Measurements from ENCODE around the gene NUDT2. TPM values are rescaled to one million over a fixed set of nuclear protein-coding genes. Genes with fewer than 3 reads are reported as not detected.
"Not testable (repeated sequence)": the region's sequence is repeated elsewhere in the genome, so short reads cannot be mapped to it uniquely, and the experiment has no call there.

The NUDT2 gene
- total RNA-seq = 10 to 100 TPM; 13.6 to 17.1 TPM
- polyA plus RNA-seq = 10 to 100 TPM; 27.4 to 38.3 TPM
- long read RNA-seq, donor 1, transcript NUDT2-201 (4 exons, 960 nt) = major isoform, 5 of 11 reads
- long read RNA-seq, donor 1, partial matches to known transcripts = 3 of 11 reads
- long read RNA-seq, donor 1, other reads (novel, unspliced or antisense) = 3 of 11 reads
- long read RNA-seq, donor 2, partial matches to known transcripts = 3 of 5 reads
- long read RNA-seq, donor 2, other reads (novel, unspliced or antisense) = 0 of 5 reads

DNA sequence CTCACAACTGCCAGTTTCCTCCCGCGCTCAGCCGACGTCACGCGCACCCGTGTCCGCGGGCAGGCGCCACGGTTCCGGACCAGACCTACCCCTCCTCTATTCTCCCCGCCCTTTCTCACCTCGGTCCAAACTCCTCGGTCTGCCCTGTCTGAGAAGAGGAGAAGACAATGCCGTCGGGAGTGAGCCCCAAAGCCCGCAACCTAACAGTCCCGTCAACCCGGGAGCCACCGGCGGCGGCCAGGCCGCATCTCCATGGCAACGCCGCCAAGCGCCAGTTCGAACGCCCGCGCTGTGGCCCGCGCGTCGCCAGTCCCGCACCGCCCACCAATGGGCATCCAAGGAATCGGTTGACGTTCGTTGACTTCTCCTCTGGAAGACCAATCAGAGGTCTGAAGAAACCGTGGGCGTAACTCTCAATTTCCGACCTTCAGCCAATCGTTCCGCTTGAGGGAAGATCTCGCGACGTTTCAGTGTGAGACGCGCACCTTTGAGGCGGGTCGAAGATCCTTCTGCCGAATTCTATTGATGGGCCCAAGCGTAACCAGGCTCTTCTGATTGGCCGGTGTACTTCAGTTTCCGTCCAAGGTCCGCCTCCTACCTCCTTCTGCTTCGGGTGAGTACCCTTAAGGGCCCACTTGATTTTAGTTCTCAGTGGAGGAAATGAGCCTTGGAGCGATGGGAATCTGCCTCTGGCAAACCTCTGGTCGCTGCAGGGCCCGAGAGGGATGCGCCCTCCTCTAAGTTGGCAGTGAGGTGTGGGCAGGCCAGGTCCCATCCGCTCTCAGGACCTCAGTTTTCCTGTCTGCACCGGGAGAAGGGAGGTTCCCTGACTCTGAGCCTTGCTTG, at the start of gene NUDT2, which contains the start of gene KIF24:
NUDT2 (plus strand) TSS at position 583 of the 846 bp plus-strand sequence. CDS start 9,471 bp downstream, outside the sequence.
KIF24 (minus strand) TSS at position 282 of the 846 bp plus-strand sequence. CDS start 17,922 bp downstream, outside the sequence.
- peak; percentile 98 for DNase-seq
- intact Hi-C loops (cut with DNase I) = loop anchor here in 1 of 2 donors (1.0 to 10.0 kb wide), 2 partner anchors 48 to 204 kb away; partner anchors contain the start of gene DCAF12
- Histone ChIP-seq H3K9me3 (ENCODE audit: control insufficient read depth, low read length) (no peaks in the 10 kb centered on the region), H3K27me3 (ENCODE audit: control insufficient read depth in 1 of 2, insufficient read depth in 2 of 2, low read length in 1 of 2) (no peaks in the 10 kb centered on the region), H3K36me3 (ENCODE audit: control insufficient read depth in 1 of 2, insufficient read depth in 2 of 2, low read length in 1 of 2) (no peaks in the 10 kb centered on the region), H3K27ac (ENCODE audit: low read depth in 1 of 2, low read length in 2 of 2) (peak within 1 kb of the TSS in 1 of 2 donors; percentile 93), H3K4me3 (ENCODE audit: low read length in 2 of 2) (peak within 1 kb of the TSS; percentile 76 to 84), H3K4me1 (ENCODE audit: control insufficient read depth in 1 of 2, insufficient read depth in 2 of 2, low read length in 2 of 2) (no peaks in the 10 kb centered on the region)
- peak; percentile 98 for ATAC-seq (ENCODE audit: low FRiP score)
- WGBS, 2 donors = 0% methylated on average over 57 to 64 of the region's 64 CpGs

DNA sequence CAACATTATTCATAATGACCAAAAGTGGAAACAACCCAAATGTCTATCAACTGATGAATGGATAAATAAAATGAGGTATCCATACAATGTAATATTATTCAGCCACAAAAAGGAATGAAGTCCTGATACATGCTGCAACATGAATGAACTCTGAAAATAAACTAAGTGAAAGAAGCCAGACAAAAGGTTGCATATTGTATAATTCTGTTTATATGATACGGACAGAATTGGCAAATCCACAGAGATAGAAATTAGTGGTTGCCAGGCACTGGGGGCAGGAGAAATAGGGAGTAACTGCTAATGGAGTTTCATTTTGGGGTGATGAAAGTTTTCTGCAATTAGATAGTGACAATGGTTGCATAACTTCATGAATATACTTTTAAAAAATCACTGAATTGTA, 47.3 kb upstream of the NUDT2 start:
- Histone ChIP-seq H3K4me3 (ENCODE audit: low read length in 2 of 2) (no peak overlapping the region), H3K27me3 (ENCODE audit: control insufficient read depth in 1 of 2, insufficient read depth in 2 of 2, low read length in 1 of 2) (no peaks in the 10 kb centered on the region), H3K36me3 (ENCODE audit: control insufficient read depth in 1 of 2, insufficient read depth in 2 of 2, low read length in 1 of 2) (no peaks in the 10 kb centered on the region), H3K4me1 (ENCODE audit: control insufficient read depth in 1 of 2, insufficient read depth in 2 of 2, low read length in 2 of 2) (no peaks in the 10 kb centered on the region), H3K9me3 (ENCODE audit: control insufficient read depth, low read length) (no peaks in the 10 kb centered on the region), H3K27ac (ENCODE audit: low read depth in 1 of 2, low read length in 2 of 2) (no peak overlapping the region)
- ATAC-seq (ENCODE audit: low FRiP score) = no peak
- 94 to 95% methylated on average over 1 of the region's 1 CpG for WGBS, 2 donors
- DNase-seq = no peak
- intact Hi-C loops (cut with DNase I) = no loop called here

DNA sequence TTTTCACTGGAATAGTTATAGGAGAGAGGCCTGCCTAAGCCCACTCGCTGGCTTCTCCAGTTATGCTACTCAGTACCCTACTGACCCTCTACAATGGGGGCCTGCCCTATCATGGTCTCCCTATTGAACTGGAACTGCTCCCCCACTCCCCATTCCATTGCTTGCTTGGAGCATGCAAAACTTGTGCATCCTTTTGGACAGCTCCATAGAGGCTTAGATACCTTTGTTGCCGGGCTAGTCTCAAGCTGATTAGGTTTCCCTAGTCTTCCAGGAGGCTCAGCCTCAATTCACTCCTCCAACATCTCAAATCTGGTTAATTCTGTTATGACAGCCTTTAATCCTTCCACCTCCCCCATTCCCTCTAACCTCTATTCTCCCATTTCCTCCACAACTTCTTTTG, 40.2 kb upstream of the NUDT2 start:
- Histone ChIP-seq H3K4me1 (ENCODE audit: control insufficient read depth in 1 of 2, insufficient read depth in 2 of 2, low read length in 2 of 2) (no peaks in the 10 kb centered on the region), H3K27ac (ENCODE audit: low read depth in 1 of 2, low read length in 2 of 2) (no peak overlapping the region), H3K9me3 (ENCODE audit: control insufficient read depth, low read length) (no peaks in the 10 kb centered on the region), H3K36me3 (ENCODE audit: control insufficient read depth in 1 of 2, insufficient read depth in 2 of 2, low read length in 1 of 2) (no peaks in the 10 kb centered on the region), H3K4me3 (ENCODE audit: low read length in 2 of 2) (no peak overlapping the region), H3K27me3 (ENCODE audit: control insufficient read depth in 1 of 2, insufficient read depth in 2 of 2, low read length in 1 of 2) (no peaks in the 10 kb centered on the region)
- intact Hi-C loops (cut with DNase I) = no loop called here
- DNase-seq (no peak), ATAC-seq (ENCODE audit: low FRiP score) (no peak)
- 91 to 92% methylated on average over 2 of the region's 2 CpGs for WGBS, 2 donors

DNA sequence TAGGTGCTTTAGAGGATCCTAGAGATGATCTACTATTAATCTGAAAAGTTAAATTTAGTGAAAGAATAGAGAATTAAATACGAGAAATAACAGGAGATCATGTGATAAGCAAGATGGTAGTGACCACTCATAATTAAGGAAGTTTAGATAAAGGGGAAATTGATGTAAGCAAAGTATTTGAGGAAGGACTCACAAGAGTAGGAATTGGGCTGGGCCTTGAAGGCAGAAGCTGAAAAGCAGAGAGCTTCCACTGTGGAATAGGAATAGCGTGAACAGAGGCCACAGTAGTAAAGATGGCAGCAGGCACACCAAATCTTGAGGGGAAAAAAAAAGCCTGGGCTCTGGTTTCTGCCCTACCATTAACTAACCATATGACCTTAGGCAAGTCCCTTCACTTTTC, 38.3 kb upstream of the NUDT2 start:
- Histone ChIP-seq H3K4me1 (ENCODE audit: control insufficient read depth in 1 of 2, insufficient read depth in 2 of 2, low read length in 2 of 2) (no peaks in the 10 kb centered on the region), H3K36me3 (ENCODE audit: control insufficient read depth in 1 of 2, insufficient read depth in 2 of 2, low read length in 1 of 2) (no peaks in the 10 kb centered on the region), H3K9me3 (ENCODE audit: control insufficient read depth, low read length) (no peaks in the 10 kb centered on the region), H3K27me3 (ENCODE audit: control insufficient read depth in 1 of 2, insufficient read depth in 2 of 2, low read length in 1 of 2) (no peaks in the 10 kb centered on the region), H3K4me3 (ENCODE audit: low read length in 2 of 2) (no peak overlapping the region), H3K27ac (ENCODE audit: low read depth in 1 of 2, low read length in 2 of 2) (no peak overlapping the region)
- WGBS, 2 donors = 91 to 95% methylated on average over 2 of the region's 2 CpGs
- intact Hi-C loops (cut with DNase I) = no loop called here
- DNase-seq (no peak), ATAC-seq (ENCODE audit: low FRiP score) (no peak)

DNA sequence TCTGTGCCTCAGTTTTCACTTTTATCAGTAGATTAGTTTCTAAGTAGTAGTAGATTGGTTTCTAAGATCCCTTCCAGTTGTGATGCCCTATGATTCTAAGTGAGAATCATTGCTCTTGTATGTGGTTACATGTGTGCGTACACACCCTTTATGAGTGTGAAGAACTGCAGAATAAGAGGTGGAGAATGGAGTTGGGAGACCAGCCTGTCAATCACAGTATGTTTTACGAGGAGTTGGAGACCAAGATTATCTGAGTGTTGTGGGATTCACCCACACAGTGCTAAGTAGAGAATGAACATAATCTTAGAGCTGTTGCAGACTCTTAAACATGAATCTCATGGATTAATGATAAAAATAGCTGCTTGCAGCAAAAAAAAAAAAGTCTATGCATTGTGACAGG, 37.9 kb upstream of the NUDT2 start:
- intact Hi-C loops (cut with DNase I) = no loop called here
- Histone ChIP-seq H3K4me3 (ENCODE audit: low read length in 2 of 2) (no peak overlapping the region), H3K4me1 (ENCODE audit: control insufficient read depth in 1 of 2, insufficient read depth in 2 of 2, low read length in 2 of 2) (no peaks in the 10 kb centered on the region), H3K9me3 (ENCODE audit: control insufficient read depth, low read length) (no peaks in the 10 kb centered on the region), H3K27ac (ENCODE audit: low read depth in 1 of 2, low read length in 2 of 2) (no peak overlapping the region), H3K36me3 (ENCODE audit: control insufficient read depth in 1 of 2, insufficient read depth in 2 of 2, low read length in 1 of 2) (no peaks in the 10 kb centered on the region), H3K27me3 (ENCODE audit: control insufficient read depth in 1 of 2, insufficient read depth in 2 of 2, low read length in 1 of 2) (no peaks in the 10 kb centered on the region)
- DNase-seq = no peak
- ATAC-seq (ENCODE audit: low FRiP score) = no peak
- 87 to 89% methylated on average over 2 of the region's 2 CpGs for WGBS, 2 donors

DNA sequence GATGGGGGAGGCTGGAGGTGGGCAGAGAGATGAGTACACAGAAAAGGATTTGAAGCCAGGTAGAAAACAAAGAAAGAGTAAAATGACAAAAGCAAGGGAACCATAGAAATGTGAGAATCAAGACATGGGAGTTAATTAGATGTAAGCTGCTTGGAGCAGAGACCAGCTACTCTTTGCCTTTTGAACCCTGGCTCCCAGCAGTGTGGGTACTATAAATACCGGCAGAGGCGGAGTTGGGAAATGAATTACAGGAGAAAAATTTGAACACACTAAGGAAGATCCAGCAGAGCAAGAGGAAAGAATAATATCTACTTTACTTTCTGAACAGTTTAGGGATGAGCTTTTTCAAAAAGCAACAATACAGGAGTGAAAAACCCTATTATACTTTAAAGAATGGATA, 36.8 kb upstream of the NUDT2 start:
- no peak overlapping the region for H3K4me3 ChIP-seq (ENCODE audit: low read length in 2 of 2)
- no peaks in the 10 kb centered on the region for H3K36me3 ChIP-seq (ENCODE audit: control insufficient read depth in 1 of 2, insufficient read depth in 2 of 2, low read length in 1 of 2)
- ATAC-seq (ENCODE audit: low FRiP score) = no peak
- no peaks in the 10 kb centered on the region for H3K9me3 ChIP-seq (ENCODE audit: control insufficient read depth, low read length)
- no peaks in the 10 kb centered on the region for H3K27me3 ChIP-seq (ENCODE audit: control insufficient read depth in 1 of 2, insufficient read depth in 2 of 2, low read length in 1 of 2)
- no peak for DNase-seq
- WGBS, 2 donors = 46 to 57% methylated on average over 2 of the region's 2 CpGs
- no peaks in the 10 kb centered on the region for H3K4me1 ChIP-seq (ENCODE audit: control insufficient read depth in 1 of 2, insufficient read depth in 2 of 2, low read length in 2 of 2)
- intact Hi-C loops (cut with DNase I) = no loop called here
- no peak overlapping the region for H3K27ac ChIP-seq (ENCODE audit: low read depth in 1 of 2, low read length in 2 of 2)

DNA sequence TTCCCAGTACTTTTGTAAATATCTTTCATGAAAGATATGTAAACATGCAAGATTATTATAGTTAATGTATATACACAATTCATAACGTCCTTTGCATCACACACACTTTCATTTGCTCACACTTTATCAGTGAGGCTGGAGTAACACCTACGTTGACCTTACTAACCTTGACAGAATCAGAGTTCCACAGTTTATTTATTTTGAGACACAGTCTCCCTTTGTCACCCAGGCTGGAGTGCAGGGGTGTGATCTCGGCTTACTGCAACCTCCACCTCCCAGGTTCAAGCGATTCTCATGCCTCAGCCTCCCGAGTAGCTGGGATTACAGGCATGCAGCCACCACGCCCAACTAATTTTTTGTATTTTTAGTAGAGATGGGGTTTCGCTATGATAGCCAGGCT, 28.3 kb upstream of the NUDT2 start:
- H3K4me3 ChIP-seq (ENCODE audit: low read length in 2 of 2); ATAC-seq (ENCODE audit: low FRiP score); intact Hi-C loops (cut with DNase I); H3K27ac ChIP-seq (ENCODE audit: low read depth in 1 of 2, low read length in 2 of 2); H3K27me3 ChIP-seq (ENCODE audit: control insufficient read depth in 1 of 2, insufficient read depth in 2 of 2, low read length in 1 of 2); H3K4me1 ChIP-seq (ENCODE audit: control insufficient read depth in 1 of 2, insufficient read depth in 2 of 2, low read length in 2 of 2); DNase-seq; H3K36me3 ChIP-seq (ENCODE audit: control insufficient read depth in 1 of 2, insufficient read depth in 2 of 2, low read length in 1 of 2); H3K9me3 ChIP-seq (ENCODE audit: control insufficient read depth, low read length): not testable (repeated sequence)
- WGBS, 2 donors = 91 to 93% methylated on average over 7 of the region's 7 CpGs

DNA sequence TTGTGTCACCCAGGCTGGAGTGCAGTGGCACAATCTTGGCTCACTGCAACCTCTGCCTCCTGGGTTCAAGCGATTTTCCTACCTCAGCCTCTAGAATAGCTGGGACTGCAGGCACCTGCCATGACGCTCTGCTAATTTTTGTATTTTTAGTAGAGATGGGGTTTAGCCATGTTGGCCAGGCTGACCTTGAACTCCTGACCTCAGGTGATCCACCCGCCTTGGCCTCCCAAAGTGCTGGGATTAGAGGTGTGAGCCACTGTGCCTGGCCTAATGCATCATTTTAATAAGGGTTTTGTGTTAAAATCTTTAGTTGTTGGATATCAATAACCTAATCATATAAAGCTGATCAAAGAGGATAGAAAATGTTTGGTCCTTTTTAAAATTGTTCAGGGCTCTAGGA, 21.1 kb upstream of the NUDT2 start:
- H3K36me3 ChIP-seq (ENCODE audit: control insufficient read depth in 1 of 2, insufficient read depth in 2 of 2, low read length in 1 of 2); intact Hi-C loops (cut with DNase I); H3K27me3 ChIP-seq (ENCODE audit: control insufficient read depth in 1 of 2, insufficient read depth in 2 of 2, low read length in 1 of 2); ATAC-seq (ENCODE audit: low FRiP score); H3K27ac ChIP-seq (ENCODE audit: low read depth in 1 of 2, low read length in 2 of 2); H3K4me1 ChIP-seq (ENCODE audit: control insufficient read depth in 1 of 2, insufficient read depth in 2 of 2, low read length in 2 of 2); H3K9me3 ChIP-seq (ENCODE audit: control insufficient read depth, low read length); DNase-seq; H3K4me3 ChIP-seq (ENCODE audit: low read length in 2 of 2): not testable (repeated sequence)
- 96 to 97% methylated on average over 3 of the region's 3 CpGs for WGBS, 2 donors
